HCT116 (cell line): ENCODE results near the gene RNF31. TPM values are rescaled to one million over a fixed set of nuclear protein-coding genes. Genes with fewer than 3 reads are reported as not detected.

Source experiments
- ATAC-seq: fragments of 200-7000 bp; cut with Tn5 transposase; 2 replicates; pipeline ENCODE4 v1.9.1; 2020; ENCODE audit warnings: mild to moderate bottlenecking, moderate library complexity
- BruUV-seq: library from RNA; stranded (reverse); fragments of 400-500 nt; replicated peaks from 2 replicates; lab custom pipeline; 2021; lab: Mats Ljungman, UMichigan
- CTCF ChIA-PET: fragments of 300-600 bp; sonication (Branson Sonifier 250); formaldehyde crosslinking; loops from one replicate; lab custom pipeline; 2021; ENCODE audit warnings: antibody characterized with exemption; lab: Charles Lee
- POLR2A ChIA-PET: fragments of 300-600, 350-600 bp; sonication (Branson Sonifier 250); formaldehyde crosslinking; loops from one replicate; lab custom pipeline; 2021; ENCODE audit warnings: antibody characterized with exemption; lab: Charles Lee
- RAD21 ChIA-PET, 2 experiments: fragments of 300-600 bp; sonication (Branson Sonifier 250); formaldehyde crosslinking; loops; one replicate each; lab custom pipeline; 2023; ENCODE audit warnings: low total read pairs in 2 of 2; ENCODE audit not compliant: uncharacterized antibody in 2 of 2, unreplicated experiment in 2 of 2, low non-redundant PET in 1 of 2; lab: Charles Lee
- DNase-seq: peaks from one replicate; pipeline ENCODE4 v3.0.0-alpha.2; 2010; ENCODE audit warnings: low read depth, low spot score
- H2AFZ ChIP-seq: fragments of 200-600 bp; shearing (Covaris generic), sonication (generic); 2 replicates; pipeline ENCODE4 v1.6.1; 2017; ENCODE audit warnings: low read depth, mixed run types, mixed read lengths, antibody characterized with exemption, low read length; ENCODE audit not compliant: poor library complexity, severe bottlenecking
- H3K27ac ChIP-seq: 2 replicates; pipeline ENCODE4 v1.5.1; 2012; ENCODE audit warnings: low read depth, low read length
- H3K27me3 ChIP-seq: fragments of 200-600 bp; sonication (generic); 2 replicates; pipeline ENCODE4 v1.6.1; 2016; ENCODE audit warnings: mixed run types, low read length, mixed read lengths; ENCODE audit not compliant: insufficient read depth
- H3K36me3 ChIP-seq, 2 experiments: fragments of 200-500 bp in 1 of 2; fragments of 200-600 bp in 1 of 2; sonication (Bioruptor generic) in 1 of 2; sonication (generic) in 1 of 2; 2 replicates each; pipeline versions ENCODE4 v1.5.1 to v1.6.1; 2014 to 2016; ENCODE audit warnings: low read length in 2 of 2, inconsistent platforms in 1 of 2, mixed read lengths in 1 of 2, mixed run types in 1 of 2; ENCODE audit not compliant: insufficient read depth in 2 of 2, control insufficient read depth in 1 of 2
- H3K4me1 ChIP-seq, 2 experiments: fragments of 200-600 bp in 1 of 2; sonication (generic) in 1 of 2; 2 replicates each; pipeline versions ENCODE4 v1.5.1 to v1.6.1; 2012 to 2017; ENCODE audit warnings: low read length in 2 of 2, inconsistent platforms in 1 of 2, mild to moderate bottlenecking in 1 of 2, mixed read lengths in 1 of 2, mixed run types in 1 of 2, moderate library complexity in 1 of 2; ENCODE audit not compliant: insufficient read depth in 2 of 2, control insufficient read depth in 1 of 2
- H3K4me2 ChIP-seq: fragments of 200-600 bp; sonication (generic); 2 replicates; pipeline ENCODE4 v1.6.1; 2017; ENCODE audit warnings: mixed run types, low read length, mixed read lengths
- H3K4me3 ChIP-seq, 2 experiments: fragments of 200-600 bp in 1 of 2; sonication (generic) in 1 of 2; replicated peaks in 1 of 2; 2 replicates each; pipeline ENCODE4 v1.5.1; 2011 to 2016; ENCODE audit warnings: low read length in 2 of 2, control low read depth in 1 of 2, low read depth in 1 of 2, mild to moderate bottlenecking in 1 of 2, mixed read lengths in 1 of 2, mixed run types in 1 of 2
- H3K79me2 ChIP-seq: fragments of 200-600 bp; sonication (generic); 2 replicates; pipeline ENCODE4 v1.6.1; 2017; ENCODE audit warnings: mild to moderate bottlenecking, mixed run types, low read length, moderate library complexity, mixed read lengths; ENCODE audit not compliant: insufficient read depth
- H3K9ac ChIP-seq: fragments of 200-600 bp; sonication (generic); 2 replicates; pipeline ENCODE4 v1.6.1; 2016; ENCODE audit warnings: low read length, mixed read lengths
- H3K9me2 ChIP-seq: fragments of 200-600 bp; sonication (generic), shearing (Covaris generic); 2 replicates; pipeline ENCODE4 v1.6.1; 2017; ENCODE audit warnings: mixed run types, mild to moderate bottlenecking, moderate library complexity; ENCODE audit not compliant: insufficient read depth
- H3K9me3 ChIP-seq, 2 experiments: fragments of 200-500 bp in 1 of 2; fragments of 200-600 bp in 1 of 2; sonication (Bioruptor generic) in 1 of 2; sonication (generic) in 1 of 2; 2 replicates each; pipeline ENCODE4 v1.6.1; 2014 to 2017; ENCODE audit warnings: low read length in 2 of 2, mixed read lengths in 2 of 2, inconsistent platforms in 1 of 2, low read depth in 1 of 2, mild to moderate bottlenecking in 1 of 2, mixed run types in 1 of 2, moderate library complexity in 1 of 2; ENCODE audit not compliant: control insufficient read depth in 1 of 2, insufficient read depth in 1 of 2
- H4K20me1 ChIP-seq: fragments of 200-600 bp; sonication (generic), shearing (Covaris generic); 2 replicates; pipeline ENCODE4 v1.6.1; 2017; ENCODE audit warnings: mixed run types, mild to moderate bottlenecking, moderate library complexity; ENCODE audit not compliant: insufficient read depth
- ATF3 ChIP-seq: IDR thresholded peaks from 2 replicates; pipeline ENCODE4 v1.6.1; 2012
- CBX3 ChIP-seq: IDR thresholded peaks from 2 replicates; pipeline ENCODE4 v1.6.1; 2012; ENCODE audit warnings: low read depth
- EGR1 ChIP-seq: IDR thresholded peaks from 2 replicates; pipeline ENCODE4 v1.6.1; 2012; ENCODE audit warnings: low read depth
- ELF1 ChIP-seq: IDR thresholded peaks from 2 replicates; pipeline ENCODE4 v1.6.1; 2012; ENCODE audit warnings: low read depth, borderline replicate concordance
- FOSL1 ChIP-seq: IDR thresholded peaks from 2 replicates; pipeline ENCODE4 v1.6.1; 2012; ENCODE audit warnings: low read depth
- JUND ChIP-seq: IDR thresholded peaks from 2 replicates; pipeline ENCODE4 v1.6.1; 2012
- MAX ChIP-seq: IDR thresholded peaks from 2 replicates; pipeline ENCODE4 v1.6.1; 2012
- POLR2AphosphoS5 ChIP-seq: IDR thresholded peaks from 2 replicates; pipeline ENCODE4 v1.6.1; 2011; ENCODE audit warnings: mild to moderate bottlenecking, low read depth, low read length, moderate library complexity
- SIN3A ChIP-seq: IDR thresholded peaks from 2 replicates; pipeline ENCODE4 v1.6.1; 2012; ENCODE audit warnings: low read depth
- SRF ChIP-seq: IDR thresholded peaks from 2 replicates; pipeline ENCODE4 v1.6.1; 2012; ENCODE audit warnings: low read depth
- ZBTB33 ChIP-seq: IDR thresholded peaks from 2 replicates; pipeline ENCODE4 v1.6.1; 2011; ENCODE audit warnings: mild to moderate bottlenecking, low read length, moderate library complexity; ENCODE audit not compliant: insufficient replicate concordance; ENCODE audit errors: extremely low read depth
- ZFX ChIP-seq: fragments of 450-650 bp; IDR thresholded peaks from 2 replicates; pipeline ENCODE4 v1.6.1; 2017
- ZNF274 ChIP-seq: fragments of 200-500 bp; sonication (Bioruptor generic); IDR thresholded peaks from 2 replicates; pipeline ENCODE4 v1.6.1; 2014; ENCODE audit warnings: mild to moderate bottlenecking, low read depth, low read length, inconsistent platforms
- intact Hi-C: fragments of 100-400 bp; cut with micrococcal nuclease; formaldehyde crosslinking; loops from 2 replicates; pipeline ENCODE4 v1.10.0; 2022
- total RNA-seq: library from RNA; stranded (reverse); gene quantifications from one replicate; pipeline ENCODE4 v1.2.1, GENCODE V29; 2021; ENCODE audit not compliant: unreplicated experiment

RNF31 gene
- total RNA-seq, 1 experiment from 2014 or later, result 78.0 TPM

- no peak for TF ChIP-seq ELF1
- no peak for TF ChIP-seq ZFX
- TF ChIP-seq FOSL1, result no peak
- TF ChIP-seq SRF, result no peak
- TF ChIP-seq ZBTB33, result no peak
- TF ChIP-seq CBX3, result no peak
- no peak for TF ChIP-seq ATF3
- no peak for TF ChIP-seq JUND
- TF ChIP-seq POLR2AphosphoS5, result no peak
- no peak for TF ChIP-seq ZNF274
- no peak for TF ChIP-seq SIN3A
- no peak for TF ChIP-seq EGR1
- no peak for TF ChIP-seq MAX
- no peak overlapping the region for H2AFZ ChIP-seq
- POLR2A ChIA-PET, result interaction anchor here (1.3 kb wide), 1 partner anchor 22 kb away, joined by 3 read pairs; the partner anchor contains the start of gene IRF9
These were observed 35.8 kb downstream of the RNF31 start for GRCh38 chr14:24183014-24183481.

More at GRCh38 chr14:24183014-24183481, 35.8 kb downstream of the RNF31 start:
- Histone ChIP-seq H3K36me3 (peaks cover 43 to 60% of the 10 kb centered on the region in 2 experiments; a peak in 3 of 4 replicates), H3K9ac (no peak overlapping the region), H3K27ac (no peak overlapping the region), H3K9me2 (no peaks in the 10 kb centered on the region), H3K9me3 (no peaks in the 10 kb centered on the region), H3K4me1 (peaks cover 8 to 10% of the 10 kb centered on the region in 2 experiments; a peak in 3 of 4 replicates), H3K4me3 (no peak overlapping the region), H3K79me2 (peaks cover 33% of the 10 kb centered on the region), H3K27me3 (no peaks in the 10 kb centered on the region), H3K4me2 (no peak overlapping the region), H4K20me1 (no peaks in the 10 kb centered on the region)
- no TSS peak for BruUV-seq
- DNase-seq, result no peak
- ChIA-PET RAD21 (no interaction called here), CTCF (no interaction called here)
- ATAC-seq, result no peak
- intact Hi-C loops, result no loop called here
